ENCODE measurements around the gene FGF3. TPM values are rescaled to one million over a fixed set of nuclear protein-coding genes. Genes with fewer than 3 reads are reported as not detected.
"Not testable (repeated sequence)": the region's sequence is repeated elsewhere in the genome, so short reads cannot be mapped to it uniquely, and the experiment has no call there.

The FGF3 gene
- total RNA-seq, 1 donor from 2014 or later, result not detected

DNA sequence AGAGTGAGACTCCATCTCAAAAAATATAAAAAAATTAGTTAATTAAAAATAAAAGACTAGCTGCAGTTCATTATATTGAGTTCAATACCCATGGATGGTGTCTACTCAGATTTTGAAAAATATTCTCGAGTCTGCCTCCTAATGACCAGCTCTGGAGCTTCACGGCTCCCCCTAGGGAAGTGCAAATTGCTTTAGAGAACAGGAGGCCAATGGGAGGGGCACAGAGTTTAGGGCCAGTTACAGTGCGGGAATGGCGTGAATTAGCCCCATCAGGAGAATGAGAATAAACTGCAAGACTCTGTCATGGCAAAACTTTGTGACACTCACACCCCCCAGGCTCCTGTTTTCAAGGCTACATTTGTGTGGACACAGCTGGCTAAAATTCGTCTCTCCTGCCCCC lies 48.7 kb downstream of the FGF3 start:
- Mint-ChIP-seq H3K27ac (no peak overlapping the region), H3K9me3 (peaks cover 3% of the 10 kb centered on the region), H3K27me3 (ENCODE audit: low read depth) (peaks cover 76% of the 10 kb centered on the region), H3K4me1 (peaks cover 1% of the 10 kb centered on the region), H3K36me3 (no peaks in the 10 kb centered on the region), H3K4me3 (no peak overlapping the region)
- no peak for DNase-seq (ENCODE audit: low spot score in 2 of 2, unreplicated experiment in 2 of 2)
- TF ChIP-seq, protein P1, sequence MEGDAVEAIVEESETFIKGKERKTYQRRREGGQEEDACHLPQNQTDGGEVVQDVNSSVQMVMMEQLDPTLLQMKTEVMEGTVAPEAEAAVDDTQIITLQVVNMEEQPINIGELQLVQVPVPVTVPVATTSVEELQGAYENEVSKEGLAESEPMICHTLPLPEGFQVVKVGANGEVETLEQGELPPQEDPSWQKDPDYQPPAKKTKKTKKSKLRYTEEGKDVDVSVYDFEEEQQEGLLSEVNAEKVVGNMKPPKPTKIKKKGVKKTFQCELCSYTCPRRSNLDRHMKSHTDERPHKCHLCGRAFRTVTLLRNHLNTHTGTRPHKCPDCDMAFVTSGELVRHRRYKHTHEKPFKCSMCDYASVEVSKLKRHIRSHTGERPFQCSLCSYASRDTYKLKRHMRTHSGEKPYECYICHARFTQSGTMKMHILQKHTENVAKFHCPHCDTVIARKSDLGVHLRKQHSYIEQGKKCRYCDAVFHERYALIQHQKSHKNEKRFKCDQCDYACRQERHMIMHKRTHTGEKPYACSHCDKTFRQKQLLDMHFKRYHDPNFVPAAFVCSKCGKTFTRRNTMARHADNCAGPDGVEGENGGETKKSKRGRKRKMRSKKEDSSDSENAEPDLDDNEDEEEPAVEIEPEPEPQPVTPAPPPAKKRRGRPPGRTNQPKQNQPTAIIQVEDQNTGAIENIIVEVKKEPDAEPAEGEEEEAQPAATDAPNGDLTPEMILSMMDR (IDR thresholded peaks at IDR 0.05; ENCODE audit: unreplicated experiment), result no peak

DNA sequence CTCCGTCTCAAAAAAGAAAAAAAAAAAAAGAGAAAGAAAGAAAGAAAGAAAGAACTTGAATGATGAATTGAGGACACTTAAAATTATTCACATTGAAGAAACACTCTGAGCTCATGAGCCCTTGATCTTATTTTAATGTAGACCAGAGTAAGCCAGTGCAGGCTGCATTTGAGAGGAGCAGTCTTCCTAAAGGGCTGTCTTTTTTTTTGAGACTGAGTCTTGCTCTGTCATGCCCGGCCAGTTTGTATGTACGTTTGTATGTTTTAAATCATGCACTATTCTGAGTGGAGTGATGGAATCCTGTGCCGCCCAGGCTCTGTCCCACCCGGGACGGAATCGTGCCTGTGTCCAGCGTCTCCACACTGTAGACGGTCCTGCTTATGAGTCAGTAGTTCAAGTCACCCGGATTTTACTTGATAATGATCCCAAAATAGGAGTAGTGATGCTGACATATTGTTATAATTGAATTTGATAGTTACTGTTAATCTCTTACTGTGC lies 53.7 kb downstream of the FGF3 start:
- Mint-ChIP-seq H3K4me3 (no peak overlapping the region), H3K4me1 (no peaks in the 10 kb centered on the region), H3K27me3 (ENCODE audit: low read depth) (peaks cover 61% of the 10 kb centered on the region), H3K27ac (no peak overlapping the region), H3K36me3 (no peaks in the 10 kb centered on the region), H3K9me3 (peaks cover 3% of the 10 kb centered on the region)
- DNase-seq (ENCODE audit: low spot score in 2 of 2, unreplicated experiment in 2 of 2), result no peak
- TF ChIP-seq, protein P1 (IDR thresholded peaks at IDR 0.05; ENCODE audit: unreplicated experiment), result no peak

DNA sequence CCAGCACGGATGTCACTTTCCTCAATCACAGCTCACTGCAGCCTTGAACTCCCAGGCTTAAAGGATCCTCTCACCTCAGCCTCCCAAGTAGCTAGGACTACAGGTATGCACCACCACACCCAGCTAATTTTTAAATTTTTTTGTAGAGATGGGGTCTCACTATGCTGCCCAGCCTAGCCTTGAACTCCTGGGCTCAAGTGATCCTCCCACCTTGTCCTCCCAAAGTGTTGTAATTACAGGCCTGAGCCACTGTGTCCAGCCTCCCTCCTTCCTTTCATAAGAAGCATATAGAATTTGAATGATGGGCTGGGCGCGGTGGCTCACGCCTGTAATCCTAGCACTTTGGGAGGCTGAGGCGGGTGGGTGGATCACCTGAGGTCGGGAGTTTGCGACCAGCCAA lies 54.3 kb downstream of the FGF3 start:
- DNase-seq (ENCODE audit: low spot score in 2 of 2, unreplicated experiment in 2 of 2); H3K9me3 Mint-ChIP-seq; H3K4me3 Mint-ChIP-seq; H3K36me3 Mint-ChIP-seq; H3K4me1 Mint-ChIP-seq; H3K27ac Mint-ChIP-seq: not testable (repeated sequence)
- peaks cover 56% of the 10 kb centered on the region for H3K27me3 Mint-ChIP-seq (ENCODE audit: low read depth)

DNA sequence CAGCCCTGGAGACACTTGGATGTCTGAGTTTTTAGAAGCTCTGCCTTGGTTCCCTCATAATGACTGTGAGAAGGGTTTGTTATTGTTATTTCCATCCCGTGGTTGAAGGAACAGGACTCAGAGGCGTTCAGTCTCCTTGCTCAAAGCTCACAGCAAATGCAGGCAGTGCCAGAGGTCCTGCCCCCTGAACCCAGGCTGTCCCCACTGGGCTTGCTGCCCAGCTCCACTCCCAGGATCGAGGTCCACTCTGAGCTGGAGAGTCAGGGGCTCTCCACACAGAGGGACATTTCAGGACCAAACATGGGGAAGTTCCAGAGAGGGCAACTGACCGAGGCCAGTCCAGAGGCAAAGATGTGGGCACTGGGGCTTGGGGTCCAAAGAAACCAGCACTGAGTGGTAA lies 58.9 kb downstream of the FGF3 start:
- Mint-ChIP-seq H3K27me3 (ENCODE audit: low read depth) (peaks cover 24% of the 10 kb centered on the region), H3K27ac (no peak overlapping the region), H3K36me3 (no peaks in the 10 kb centered on the region), H3K4me1 (no peaks in the 10 kb centered on the region), H3K4me3 (no peak overlapping the region), H3K9me3 (peaks cover 10% of the 10 kb centered on the region)
- TF ChIP-seq, protein P1 (IDR thresholded peaks at IDR 0.05; ENCODE audit: unreplicated experiment), result no peak
- DNase-seq (ENCODE audit: low spot score in 2 of 2, unreplicated experiment in 2 of 2), result no peak

Other genes starting within 250 kb of the FGF3 start
- gene CCND1, start 178.3 kb downstream of the FGF3 start, total RNA-seq, result 215 to 224 TPM (median 217 TPM) in 3 replicates
- 30.0 to 35.8 TPM (median 31.6 TPM) in 3 replicates for gene LTO1, start 144.1 kb downstream of the FGF3 start, total RNA-seq
- not detected in 3 replicates for gene FGF19, start 115.4 kb downstream of the FGF3 start, total RNA-seq
- gene FGF4, start 44.1 kb downstream of the FGF3 start, total RNA-seq, result not detected in 3 replicates